Mucosa of descending colon (tissue), 3 donors: ENCODE results near the gene MAPK12. TPM values are rescaled to one million over a fixed set of nuclear protein-coding genes. Genes with fewer than 3 reads are reported as not detected.

ENCODE experiments used
- ATAC-seq: fragments of 200-7000 bp; cut with Tn5 transposase; one replicate; pipeline ENCODE4 v1.9.1; 2020; ENCODE audit warnings: mild to moderate bottlenecking, moderate library complexity
- DNase-seq, 3 donors: peaks; one replicate each; pipeline ENCODE4 v3.0.0-alpha.2; 2020
- H3K36me3 ChIP-seq: fragments of 200-600 bp; one replicate; pipeline ENCODE4 v1.8.0; 2021; ENCODE audit warnings: low read depth, mild to moderate bottlenecking
- H3K4me1 ChIP-seq: fragments of 200-600 bp; one replicate; pipeline ENCODE4 v1.8.0; 2021; ENCODE audit warnings: low read depth, mild to moderate bottlenecking
- H3K4me3 ChIP-seq: fragments of 200-600 bp; one replicate; pipeline ENCODE4 v1.8.0; 2021; ENCODE audit warnings: mild to moderate bottlenecking
- H3K9me3 ChIP-seq: fragments of 200-600 bp; one replicate; pipeline ENCODE4 v1.8.0; 2021; ENCODE audit warnings: mild to moderate bottlenecking
- CTCF ChIP-seq: fragments of 200-600 bp; IDR thresholded peaks from one replicate; pipeline ENCODE4 v1.8.0; 2022; ENCODE audit warnings: antibody characterized with exemption, mild to moderate bottlenecking
- intact Hi-C, 2 donors: fragments of 100-400 bp; cut with DNase I in 1 of 2; cut with micrococcal nuclease in 1 of 2; formaldehyde crosslinking; loops; one replicate each; pipeline versions ENCODE4 v1.11.0 to v1.11.1; 2022; cut with DNase I, micrococcal nuclease
- total RNA-seq, 3 donors: library from RNA; stranded (reverse); fragmentation: NEBNext Ultra II Directional in 2 of 3; extraction: Animal tissue kit (Norgen Biotek cat#: 25700) in 2 of 3; gene quantifications; one replicate each; pipeline versions ENCODE4 v1.2.1 to v1.2.4, GENCODE V29; 2021 to 2023
- donor health status: DM: no; HTN: no; CAD: no; lungs with moderate emphysema.
- donor health status: DM: no; HTN: no; CAD: no.
- donor health status: DM: no; HTN: yes; CAD: no.

MAPK12 gene
- total RNA-seq, 3 donors from 2014 or later, result 2.3 to 6.5 (median 5.2) TPM

- ATAC-seq (no peak), DNase-seq (no peak)
- Histone ChIP-seq H3K4me3 (no peak overlapping the region), H3K9me3 (no peaks in the 10 kb centered on the region), H3K36me3 (peaks cover 5% of the 10 kb centered on the region), H3K4me1 (no peaks in the 10 kb centered on the region)
- no peak for TF ChIP-seq CTCF
- intact Hi-C loops, result no loop called here
Measured at GRCh38 chr22:50222508-50222907, 39.0 kb downstream of the MAPK12 start.

- DNase-seq (no peak), ATAC-seq (no peak)
- intact Hi-C loops, result no loop called here
- no peak for TF ChIP-seq CTCF
- H3K4me3 ChIP-seq, result no peak overlapping the region
- H3K9me3 ChIP-seq, result no peaks in the 10 kb centered on the region
- peaks cover 14% of the 10 kb centered on the region for H3K36me3 ChIP-seq
- no peaks in the 10 kb centered on the region for H3K4me1 ChIP-seq
Measured at GRCh38 chr22:50221410-50222300, 39.8 kb downstream of the MAPK12 start.

- DNase-seq (no peak), ATAC-seq (no peak)
- H3K4me3 ChIP-seq, result no peak overlapping the region
- TF ChIP-seq CTCF, result no peak
- peaks cover 22% of the 10 kb centered on the region for H3K36me3 ChIP-seq
- H3K4me1 ChIP-seq, result no peaks in the 10 kb centered on the region
- intact Hi-C loops, result no loop called here
- no peaks in the 10 kb centered on the region for H3K9me3 ChIP-seq
Measured at GRCh38 chr22:50220603-50221409, 40.7 kb downstream of the MAPK12 start.

GRCh38 chr22:50219800-50220602 is 41.5 kb downstream of the MAPK12 start:
- TF ChIP-seq CTCF, result no peak
- DNase-seq, result no peak
- no peaks in the 10 kb centered on the region for H3K4me1 ChIP-seq
- intact Hi-C loops, result no loop called here
- H3K4me3 ChIP-seq, result no peak overlapping the region
- no peak for ATAC-seq
- no peaks in the 10 kb centered on the region for H3K9me3 ChIP-seq
- H3K36me3 ChIP-seq, result peaks cover 22% of the 10 kb centered on the region

- TF ChIP-seq CTCF, result no peak
- intact Hi-C loops, result no loop called here
- peaks cover 22% of the 10 kb centered on the region for H3K36me3 ChIP-seq
- H3K9me3 ChIP-seq, result no peaks in the 10 kb centered on the region
- H3K4me1 ChIP-seq, result no peaks in the 10 kb centered on the region
- DNase-seq, result peak; percentile 89 to 94 (median 91)
- ATAC-seq, result peak; percentile 92
- no peak overlapping the region for H3K4me3 ChIP-seq
Measured at GRCh38 chr22:50218996-50219727, 42.3 kb downstream of the MAPK12 start.
